Amniotic epithelial cell (primary cell): Measurements from ENCODE around the gene NFATC2.
"Not testable (repeated sequence)": the region's sequence is repeated elsewhere in the genome, so short reads cannot be mapped to it uniquely, and the experiment has no call there.

ENCODE experiments used
- DNase-seq: peaks from one replicate; pipeline ENCODE4 v3.0.0-alpha.2; 2010; ENCODE audit warnings: low read depth

Gene NFATC2

DNA sequence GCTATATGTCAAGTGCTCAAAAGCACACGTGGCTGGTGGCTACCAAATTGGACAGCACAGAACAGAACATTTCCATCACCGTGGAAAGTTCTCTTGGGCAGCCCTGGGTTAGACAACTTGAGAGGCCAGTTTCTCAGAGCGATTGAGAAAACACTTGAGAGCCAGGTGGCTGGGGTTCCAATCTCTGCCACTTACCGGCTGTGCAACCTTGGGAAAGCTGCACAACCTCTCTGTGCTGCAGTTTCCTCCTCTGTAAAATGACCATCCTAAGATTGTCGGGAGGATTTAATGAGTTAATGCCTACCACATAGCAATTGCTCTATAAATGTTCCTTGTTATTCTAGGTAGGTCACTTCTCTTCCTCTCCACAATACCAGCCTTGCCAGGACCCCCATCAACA lies 25.1 kb upstream of the NFATC2 start:
- DNase-seq, result no peak

DNA sequence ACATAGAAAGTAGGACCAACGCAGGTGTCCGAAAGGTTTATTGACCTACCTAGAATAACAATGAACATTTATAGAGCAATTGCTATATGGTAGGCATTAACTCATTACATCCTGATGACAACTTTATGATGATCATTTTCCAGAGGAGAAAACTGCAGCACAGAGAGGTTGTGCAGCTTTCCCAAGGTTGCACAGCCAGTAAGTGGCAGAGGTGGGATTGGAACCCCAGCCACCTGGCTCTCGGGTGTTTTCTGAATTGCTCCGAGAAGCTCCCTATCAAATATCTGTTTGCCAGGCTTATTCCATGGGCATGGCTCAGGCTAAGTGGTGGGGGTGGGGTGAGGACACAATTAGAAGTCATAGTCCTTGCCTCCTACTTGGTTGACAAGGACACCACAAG lies 24.1 kb upstream of the NFATC2 start:
- DNase-seq, result no peak

DNA sequence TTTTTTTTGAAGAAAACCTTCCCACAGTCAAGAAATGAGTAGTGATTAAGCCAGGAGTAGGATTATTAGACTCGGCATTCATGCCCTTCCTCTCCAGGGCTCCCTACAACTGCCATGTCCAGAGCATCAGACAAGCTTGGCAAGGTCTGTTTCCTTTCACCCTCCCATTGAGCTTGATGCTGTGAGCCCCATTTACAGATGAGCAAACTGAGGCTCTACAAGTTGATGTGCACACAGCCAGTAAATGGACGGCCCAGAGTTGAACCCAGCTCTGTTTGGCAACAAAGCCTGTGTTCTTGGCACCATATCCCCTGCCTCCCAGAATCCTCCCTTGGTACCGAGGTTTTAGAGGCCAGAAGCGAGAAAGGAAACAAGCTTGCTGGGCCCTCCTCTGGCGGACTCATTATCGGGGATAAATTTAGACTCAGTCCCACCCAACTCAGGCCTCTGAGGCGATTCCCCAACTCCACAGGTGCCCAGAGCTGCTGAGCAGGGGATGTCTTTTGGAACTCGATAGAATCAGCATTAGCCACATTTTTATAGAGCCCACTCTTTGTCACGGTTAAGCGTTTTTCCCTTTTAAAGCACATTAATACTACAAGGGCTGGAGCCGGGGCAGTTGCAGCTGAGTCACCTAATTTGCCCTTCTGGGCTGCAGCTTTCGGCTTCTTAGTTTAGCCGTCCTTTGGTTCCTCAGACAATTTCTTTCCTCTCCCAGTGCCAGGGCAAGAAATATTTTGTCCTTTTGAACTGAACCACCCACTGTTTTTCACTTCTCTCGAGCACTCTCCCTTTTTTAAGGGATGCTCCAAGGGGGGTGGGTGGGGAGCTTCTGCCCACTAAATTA lies 23.0 kb upstream of the NFATC2 start:
- no peak for DNase-seq

DNA sequence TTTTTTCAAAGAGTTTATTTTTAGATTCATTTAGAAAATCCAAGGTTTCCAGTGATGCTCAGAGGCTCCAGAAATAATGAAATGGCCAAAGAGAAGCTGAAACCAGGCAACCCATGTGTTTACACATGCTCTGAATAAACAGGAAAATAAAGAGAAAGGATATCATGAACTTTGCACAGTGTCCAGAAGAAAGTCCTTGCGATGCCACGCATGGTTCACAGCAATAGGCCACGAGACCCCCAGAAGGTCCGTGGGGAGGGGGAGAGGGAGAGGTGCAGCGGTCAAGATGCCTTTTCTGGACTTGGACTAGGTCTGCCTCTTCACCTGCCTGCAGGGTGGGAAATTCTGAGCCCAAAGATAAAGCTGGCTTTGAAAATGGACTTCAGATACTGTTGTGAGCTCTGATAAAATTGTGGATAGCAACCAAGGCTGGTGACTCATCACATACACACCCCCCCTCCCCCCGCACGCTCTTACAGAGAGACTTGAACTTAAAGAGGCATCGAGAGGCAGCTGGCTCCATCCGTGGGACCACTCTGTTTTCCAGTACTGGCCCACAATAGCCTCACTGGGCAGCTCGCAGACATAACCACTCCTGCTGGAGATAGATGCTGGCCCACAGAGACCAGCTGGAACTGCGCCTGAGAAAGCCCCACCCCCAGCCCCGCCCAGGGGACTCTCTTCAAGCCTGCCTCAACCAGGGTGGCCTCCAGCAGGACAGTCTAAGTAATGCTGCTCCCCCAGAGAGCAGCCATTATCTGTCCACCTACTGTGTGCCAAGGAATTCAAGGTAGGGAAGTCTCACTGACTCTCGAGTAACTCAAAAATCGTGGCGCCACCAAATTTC lies 21.2 kb upstream of the NFATC2 start:
- DNase-seq, result peak; percentile 80

DNA sequence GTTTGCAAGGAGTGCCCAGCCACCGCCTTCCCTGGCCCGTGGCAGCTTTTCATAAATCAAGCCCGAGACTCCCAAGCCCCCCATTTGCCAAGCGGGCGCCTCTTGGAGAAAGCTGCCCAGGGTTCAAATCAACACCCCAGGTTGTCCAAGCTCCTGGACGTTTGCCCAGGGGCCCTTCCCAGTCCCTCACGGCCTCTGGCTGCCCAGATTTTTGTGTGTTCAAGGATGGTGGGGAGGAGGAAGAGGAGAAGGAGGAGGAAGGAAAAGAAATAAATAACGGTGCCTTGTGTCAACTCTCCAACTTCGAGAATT lies 20.6 kb upstream of the NFATC2 start:
- no peak for DNase-seq

DNA sequence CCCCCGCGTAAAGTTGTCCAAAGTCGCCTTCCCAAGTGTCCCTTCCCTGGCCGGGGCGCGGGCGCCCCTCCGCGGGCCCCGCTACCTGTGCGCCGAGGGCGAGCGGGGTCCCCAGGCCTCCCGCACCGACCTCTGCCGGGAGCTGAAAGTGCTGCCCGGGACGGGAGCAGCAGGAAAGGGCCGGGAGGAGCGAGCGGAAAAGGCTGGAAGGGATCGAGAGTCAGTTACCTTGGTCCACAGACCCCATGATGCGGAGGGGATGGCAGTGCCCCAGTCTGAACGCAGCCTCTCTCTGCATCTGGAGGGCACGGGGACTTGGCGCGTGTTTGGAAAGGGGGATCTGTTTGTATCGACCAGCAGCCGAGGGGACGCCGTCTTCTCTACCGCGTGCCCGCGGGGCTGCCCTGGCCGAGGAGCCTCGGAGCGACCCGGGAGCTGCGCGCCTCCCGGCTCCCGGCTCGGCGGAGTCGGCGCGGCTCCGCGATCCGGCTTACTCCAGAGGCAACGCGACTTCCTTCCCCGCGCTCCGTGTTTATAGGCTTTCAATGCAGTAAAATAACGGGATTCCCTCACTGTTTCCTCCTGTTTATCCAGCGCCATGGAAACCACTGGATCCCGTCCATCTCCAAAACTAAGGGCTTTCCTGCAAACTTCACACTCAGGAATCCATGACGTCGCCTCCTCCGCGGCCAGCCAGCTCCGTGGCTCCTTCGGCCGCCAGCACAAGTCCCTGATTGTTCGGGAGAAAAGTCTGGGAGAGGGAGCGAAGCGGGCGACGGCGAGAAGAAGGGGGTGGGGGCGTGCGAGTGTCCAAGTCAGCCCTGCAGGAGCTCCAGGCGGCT lies 20.0 kb upstream of the NFATC2 start:
- DNase-seq, result peak; percentile 83

DNA sequence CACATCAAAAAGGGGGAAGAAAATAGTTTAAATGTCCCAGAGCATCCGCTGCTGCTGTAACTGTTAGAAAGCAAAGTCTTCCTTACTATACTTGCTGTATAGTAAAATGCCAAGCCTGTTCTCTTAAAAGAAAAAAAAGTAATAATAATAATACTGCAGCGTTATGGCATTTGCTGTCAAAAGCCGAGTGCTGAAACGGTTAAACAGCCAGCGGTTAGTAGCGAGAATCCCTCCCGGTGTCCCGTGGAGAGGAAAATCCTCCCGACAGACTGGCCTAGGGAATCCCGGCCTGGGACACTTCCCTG lies 19.5 kb upstream of the NFATC2 start:
- DNase-seq, result peak; percentile 13

DNA sequence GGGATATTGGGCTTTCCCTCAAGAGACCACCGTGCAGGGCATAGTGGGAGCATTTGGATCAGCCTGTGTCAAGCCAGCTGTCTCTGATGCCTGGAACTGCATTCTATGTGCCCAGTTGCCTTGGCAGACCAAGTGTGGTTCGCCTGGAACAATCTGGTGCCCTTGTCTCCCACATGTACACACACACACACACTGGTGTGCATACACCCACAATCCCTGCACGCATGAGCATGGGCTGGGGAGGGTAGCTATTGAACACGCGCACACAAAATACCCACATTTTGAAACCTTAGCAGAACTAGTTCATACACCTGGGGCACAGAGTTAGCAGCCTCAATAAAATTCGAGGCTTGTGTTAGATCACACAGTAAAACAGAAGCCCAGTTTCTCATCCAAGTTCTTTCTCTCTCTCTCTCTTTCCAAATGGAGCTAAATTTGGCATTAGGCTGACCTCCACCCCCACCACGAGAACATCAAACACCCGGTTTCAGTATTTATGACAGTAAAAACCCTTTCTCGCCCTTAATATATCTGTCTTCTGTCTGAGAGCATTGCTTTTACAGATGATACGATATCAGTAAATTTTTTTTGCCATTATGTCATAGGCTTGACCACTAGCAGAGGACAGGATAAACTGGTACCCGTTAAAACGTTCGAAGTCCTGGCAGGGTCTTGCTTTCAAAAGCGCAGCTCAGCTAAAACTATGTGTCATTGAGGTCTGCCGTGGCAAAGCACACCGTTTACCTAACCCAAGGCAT lies 18.2 kb upstream of the NFATC2 start:
- DNase-seq, result peak; percentile 27

DNA sequence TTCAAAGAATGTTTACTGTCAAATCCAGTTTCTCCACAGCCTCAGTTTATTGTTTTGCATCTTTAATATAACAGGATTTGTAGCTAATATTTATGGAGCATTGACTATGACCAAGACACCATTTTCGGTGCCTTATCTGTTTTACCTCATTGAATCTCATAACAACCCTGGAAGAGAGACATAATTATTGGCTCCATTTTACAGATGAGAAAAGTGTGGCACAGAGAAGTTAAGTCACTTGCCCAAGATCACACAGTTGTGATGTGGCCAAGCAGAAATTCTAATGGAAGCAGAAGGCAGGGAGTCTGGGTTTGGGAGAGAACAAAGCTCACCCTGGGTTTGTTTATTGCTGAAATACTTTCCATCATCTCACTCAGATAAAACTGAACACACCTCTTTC lies 17.5 kb upstream of the NFATC2 start:
- DNase-seq, result no peak

DNA sequence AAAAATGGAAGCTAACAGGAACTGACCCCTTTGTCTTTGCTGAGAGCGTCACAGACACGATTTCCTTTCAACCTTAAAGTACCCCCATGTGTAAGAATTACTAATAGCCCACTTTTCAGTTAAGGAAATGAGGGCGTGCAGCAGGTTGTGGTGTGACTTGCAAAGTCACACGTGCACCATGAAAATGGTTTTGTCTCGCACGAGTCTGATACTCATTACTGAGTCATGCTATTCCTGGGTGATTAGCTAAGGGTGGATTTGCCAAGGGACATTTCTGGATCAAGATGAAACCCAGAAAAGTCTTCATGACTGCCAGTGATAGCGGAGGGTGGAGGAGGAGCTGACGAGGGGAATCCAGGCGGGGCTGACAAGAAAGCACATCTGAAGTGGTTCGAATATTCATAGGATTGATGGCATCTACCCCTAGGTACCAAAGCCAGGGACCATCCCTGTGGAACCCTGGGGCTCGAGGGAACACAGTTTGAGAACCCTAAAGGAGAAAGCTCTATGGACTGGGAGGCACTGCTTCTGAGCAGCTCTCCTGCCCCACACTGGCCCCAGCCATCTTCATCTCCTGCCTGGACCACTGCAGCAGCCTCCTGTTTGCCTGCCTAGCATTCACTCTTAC lies 12.1 kb upstream of the NFATC2 start:
- DNase-seq, result peak; percentile 44

DNA sequence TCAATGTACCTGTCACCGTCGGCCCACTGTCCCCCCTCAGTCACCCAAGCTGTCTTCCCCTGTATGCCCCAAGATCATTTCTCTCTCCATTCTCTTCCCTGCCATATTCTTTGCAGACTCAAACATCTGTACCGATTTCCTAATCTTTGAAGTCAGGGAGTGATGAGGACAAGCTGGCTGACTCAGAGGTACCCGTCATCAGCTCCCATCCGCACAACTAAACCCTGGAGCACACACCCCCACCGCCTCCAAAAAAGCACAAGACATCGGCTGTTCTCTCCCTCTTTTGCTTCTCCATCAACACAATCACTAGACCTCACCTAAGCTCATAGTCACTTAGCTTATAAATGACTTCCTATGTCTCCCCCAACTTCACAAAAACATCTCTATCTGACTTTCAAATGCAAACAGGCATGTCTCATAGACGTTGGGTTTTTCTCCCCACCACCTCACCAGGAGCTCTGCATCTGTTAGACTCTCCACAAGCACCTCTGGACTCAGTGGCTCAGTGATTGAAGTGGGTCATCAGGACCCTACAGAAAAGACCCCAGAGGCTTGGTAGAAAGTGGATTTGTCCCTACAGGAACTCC lies 11.5 kb upstream of the NFATC2 start:
- no peak for DNase-seq

DNA sequence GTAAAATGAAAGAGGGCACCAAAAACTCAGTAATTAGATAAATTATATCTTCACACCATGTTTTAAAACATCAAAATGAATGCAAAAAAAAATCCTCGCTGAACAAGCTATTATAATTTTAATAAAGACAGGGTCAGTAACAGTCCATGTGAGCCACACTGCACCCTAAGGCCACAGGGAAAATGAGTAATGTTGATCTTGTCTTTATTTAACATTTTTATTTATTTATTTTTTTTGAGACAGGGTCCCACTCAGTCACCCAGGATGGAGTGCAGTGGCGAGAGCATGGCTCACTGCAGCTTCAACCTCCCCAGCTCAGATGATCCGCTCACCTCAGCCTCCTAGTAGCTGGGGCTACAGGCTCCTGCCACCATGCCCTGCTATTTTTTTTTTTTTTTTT lies 8.7 kb upstream of the NFATC2 start:
- no peak for DNase-seq

DNA sequence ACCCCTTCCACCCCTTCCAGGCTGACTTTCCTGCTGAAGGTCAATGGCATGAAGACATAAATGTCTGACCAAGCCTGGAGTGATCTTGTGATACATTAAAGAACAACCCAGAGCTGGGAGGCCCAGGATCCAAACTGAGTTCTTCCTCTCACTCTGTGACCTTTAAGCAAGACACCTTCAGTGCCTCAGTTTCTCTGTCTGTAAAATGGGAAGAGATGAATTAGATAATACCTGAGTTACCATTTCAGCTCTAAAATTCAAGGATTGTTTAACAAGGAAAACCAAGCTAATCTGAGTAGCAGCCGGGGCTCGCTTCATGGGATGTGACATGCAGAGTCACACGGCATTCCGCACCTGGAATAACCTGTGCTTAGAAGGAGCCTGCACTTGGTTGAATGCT lies 7.0 kb upstream of the NFATC2 start:
- no peak for DNase-seq

DNA sequence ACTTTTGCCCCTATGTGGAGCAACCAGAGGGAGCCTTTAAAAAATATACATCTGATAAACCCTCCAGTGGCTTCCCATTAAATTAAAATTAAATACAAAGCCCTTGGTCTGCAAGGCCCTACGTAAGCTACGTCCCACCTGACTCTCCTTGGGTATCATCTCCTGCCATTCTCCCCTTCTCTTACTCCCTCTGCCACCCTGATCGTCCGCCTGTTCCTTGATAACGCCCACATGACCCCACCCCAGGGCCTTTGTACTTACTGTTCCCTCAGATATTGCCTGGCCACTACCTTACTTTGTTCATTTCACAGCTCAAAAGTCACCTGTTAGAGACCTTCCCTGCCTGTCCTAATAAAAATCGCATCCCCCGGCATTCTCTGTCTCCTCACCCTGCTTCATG lies 5.4 kb upstream of the NFATC2 start:
- no peak for DNase-seq

DNA sequence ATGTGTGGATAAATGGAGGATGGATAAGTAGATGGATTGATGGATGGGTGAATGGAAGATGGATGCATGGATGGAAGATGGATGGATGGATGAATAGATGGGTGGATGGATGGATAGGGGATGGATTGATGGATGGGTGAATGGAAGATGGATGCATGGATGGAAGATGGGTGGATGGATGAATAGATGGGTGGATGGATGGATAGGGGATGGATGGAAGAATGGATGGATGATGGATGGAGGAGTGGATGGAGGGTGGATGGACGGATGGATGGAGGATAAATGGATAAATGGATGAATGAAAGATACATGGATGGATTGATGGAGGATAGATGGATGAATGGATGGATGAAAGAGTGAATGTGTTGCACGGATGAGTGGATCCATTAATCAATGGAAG lies 3.0 kb upstream of the NFATC2 start:
- DNase-seq, result no peak

DNA sequence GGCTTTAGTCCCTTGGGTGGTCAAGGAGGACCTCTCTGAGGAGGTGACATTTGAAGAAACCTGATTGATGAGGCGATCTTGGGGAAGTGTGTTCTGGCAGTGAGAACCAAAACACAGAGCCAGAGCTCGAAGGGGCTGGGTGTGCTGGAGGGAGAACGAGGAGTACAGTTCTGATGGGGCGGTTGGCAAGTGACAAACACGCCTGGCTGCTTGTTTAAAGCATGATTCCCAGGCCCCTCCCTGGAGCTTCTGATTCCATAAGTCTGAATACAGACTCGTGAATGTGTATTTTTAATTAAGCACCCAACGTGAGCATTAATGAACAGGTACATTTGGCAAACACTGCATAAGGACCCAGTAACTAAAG lies 886 bp upstream of the NFATC2 start:
- no peak for DNase-seq

DNA sequence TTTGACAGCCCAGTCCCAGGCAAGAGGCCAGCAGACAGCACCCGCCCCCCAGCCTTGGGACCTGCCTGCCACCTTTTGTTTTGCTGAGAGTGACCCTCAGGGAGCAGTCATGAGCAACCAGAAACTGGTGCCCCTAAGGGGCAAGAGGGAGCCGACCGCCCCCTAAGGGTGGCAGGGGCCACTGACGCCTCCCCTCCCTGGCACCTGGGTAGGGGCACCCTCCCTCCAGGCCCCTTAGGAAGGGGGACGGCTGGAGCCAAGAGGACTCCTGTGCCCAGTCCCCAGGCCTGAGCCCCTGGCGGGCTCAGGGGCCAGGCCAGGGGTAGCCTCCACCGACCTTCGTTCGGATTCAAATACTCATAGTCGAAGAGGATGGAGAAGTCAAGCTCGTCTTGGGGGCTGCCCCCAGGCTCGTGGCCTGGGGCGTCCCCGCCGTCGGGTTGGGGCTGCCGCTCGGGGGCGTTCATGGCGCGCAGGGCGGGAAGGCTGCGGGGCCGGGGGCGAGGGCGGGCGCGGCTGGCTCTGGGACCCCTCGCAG lies 417 bp downstream of the NFATC2 start:
- DNase-seq, result no peak

DNA sequence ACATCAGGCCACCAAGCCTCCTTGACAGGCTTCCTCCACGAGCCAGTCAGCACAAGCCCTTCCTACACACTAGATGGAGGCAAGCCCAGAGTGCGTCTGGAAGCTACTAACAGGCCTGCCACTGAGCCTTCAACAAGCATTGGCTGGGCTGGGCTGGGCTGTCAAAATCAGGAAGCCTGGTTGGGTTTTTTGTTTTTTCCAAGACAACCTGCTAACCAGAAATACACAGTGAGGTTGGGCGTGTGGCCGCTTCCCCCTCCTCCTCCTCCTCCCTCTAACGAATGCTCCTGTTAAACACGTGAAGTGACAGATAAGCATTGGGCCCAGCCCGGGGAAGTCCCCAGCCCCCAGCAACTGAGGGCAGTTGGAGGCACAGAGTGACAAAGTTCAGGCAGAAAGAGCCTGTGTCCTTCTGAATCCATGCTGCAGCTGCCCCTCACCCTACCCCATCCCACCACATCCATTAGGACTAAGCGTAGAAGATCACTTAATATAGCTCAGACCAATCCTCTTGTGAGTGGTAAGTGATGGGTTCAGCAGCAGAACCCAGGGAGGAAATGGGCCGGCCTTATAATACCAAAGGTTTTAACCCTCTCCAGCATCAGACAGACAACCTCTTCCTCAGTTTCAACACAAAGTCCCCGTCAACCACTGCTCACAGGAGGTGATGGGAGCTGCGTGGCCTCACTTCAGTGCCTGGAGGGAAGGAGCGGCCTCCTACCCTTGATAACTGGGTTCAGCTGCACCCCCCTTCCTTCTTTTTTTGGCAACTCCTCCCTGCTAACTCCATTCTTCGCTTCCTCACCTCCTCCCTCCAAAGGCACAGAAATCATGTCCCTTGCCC lies 1.1 kb downstream of the NFATC2 start:
- DNase-seq, result no peak

DNA sequence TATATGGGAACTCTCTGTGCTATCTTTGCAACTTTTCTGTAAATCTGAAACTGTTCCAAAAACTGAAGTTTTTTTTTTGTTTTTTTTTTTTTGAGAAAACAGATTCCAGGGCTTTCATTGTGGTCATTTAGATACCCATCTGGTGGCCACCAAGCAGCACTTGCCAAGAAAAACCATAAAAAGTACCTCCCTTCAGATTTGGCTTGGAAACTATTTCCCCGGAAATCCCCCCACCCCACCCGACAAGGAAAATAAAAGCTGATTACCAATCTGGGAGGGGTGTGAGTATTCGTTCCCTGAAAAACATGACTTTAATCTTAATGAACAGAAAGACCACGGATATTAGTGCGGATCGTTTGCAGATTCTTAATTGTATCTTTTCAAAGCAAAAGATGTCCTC lies 1.9 kb downstream of the NFATC2 start:
- no peak for DNase-seq

DNA sequence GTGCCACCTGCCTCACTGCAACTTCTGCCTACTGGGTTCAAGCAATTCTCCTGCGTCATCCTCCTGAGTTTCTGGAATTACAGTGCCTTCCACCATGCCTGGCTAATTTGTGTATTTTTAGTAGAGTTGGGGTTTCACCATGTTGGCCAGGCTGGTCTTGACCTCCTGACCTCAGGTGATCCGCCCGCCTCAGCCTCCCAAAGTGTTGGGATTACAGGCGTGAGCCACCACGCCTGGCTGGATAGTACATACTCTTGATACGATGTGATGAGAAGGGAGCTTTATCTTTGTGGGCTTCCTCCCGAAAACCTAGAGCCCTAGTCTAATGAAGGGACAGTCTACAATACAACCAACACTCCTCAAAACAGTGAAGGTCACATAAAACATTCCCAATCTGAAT lies 2.4 kb downstream of the NFATC2 start:
- DNase-seq, result not testable (repeated sequence)
